ENCODE data around the gene DSCAML1.

- TF ChIP-seq CTCF (IDR thresholded peaks at IDR 0.05; ENCODE audit: insufficient read depth, low read depth, low read length) (no peak), EZH2 (IDR thresholded peaks at IDR 0.05; ENCODE audit: insufficient read depth, low read length) (no peak)
Measured at GRCh38 chr11:117428856-117429229, 368.2 kb downstream of the DSCAML1 start.
